Activated CD4-positive, alpha-beta memory T cell treated with anti-CD3 and anti-CD28 coated beads, Interleukin-2, amount 10 ng/mL, durations not matched to agents 7 days and 5 days (primary cell): ENCODE measurements around the gene MBD1. TPM values are rescaled to one million over a fixed set of nuclear protein-coding genes. Genes with fewer than 3 reads are reported as not detected.

Source experiments
- CTCF ChIA-PET: fragments of 350-600 bp; sonication (Branson Sonifier 250); formaldehyde crosslinking; loops from one replicate; lab custom pipeline; 2021; ENCODE audit warnings: antibody characterized with exemption, inconsistent platforms; lab: Charles Lee
- POLR2A ChIA-PET: fragments of 350-600 bp; sonication (Branson Sonifier 250); formaldehyde crosslinking; loops from one replicate; lab custom pipeline; 2021; ENCODE audit warnings: antibody characterized with exemption; lab: Charles Lee
- DNase-seq: peaks from one replicate; pipeline ENCODE4 v3.0.0-alpha.2; 2020
- H3K27ac Mint-ChIP-seq: one replicate; pipeline ENCODE4 v1.8.0; 2021; ENCODE audit warnings: mild to moderate bottlenecking, mixed read lengths
- H3K27me3 Mint-ChIP-seq: one replicate; pipeline ENCODE4 v1.8.0; 2021; ENCODE audit warnings: mixed read lengths
- H3K36me3 Mint-ChIP-seq: one replicate; pipeline ENCODE4 v1.8.0; 2021; ENCODE audit warnings: low read depth, mixed read lengths
- H3K4me1 Mint-ChIP-seq: one replicate; pipeline ENCODE4 v1.8.0; 2021; ENCODE audit warnings: mixed read lengths
- H3K4me3 Mint-ChIP-seq: one replicate; pipeline ENCODE4 v1.8.0; 2021; ENCODE audit warnings: mild to moderate bottlenecking, mixed read lengths
- H3K9me3 Mint-ChIP-seq: one replicate; pipeline ENCODE4 v1.8.0; 2021; ENCODE audit warnings: mixed read lengths
- total RNA-seq, 2 experiments: library from RNA; stranded (reverse); gene quantifications; one replicate each; pipeline ENCODE4 v1.2.3, GENCODE V29; 2021

The MBD1 gene
- total RNA-seq, 2 experiments from 2014 or later = 103 to 106 TPM

- Mint-ChIP-seq H3K27me3 (no peaks in the 10 kb centered on the region), H3K36me3 (peaks cover 80% of the 10 kb centered on the region), H3K9me3 (no peaks in the 10 kb centered on the region), H3K4me1 (peaks cover 60% of the 10 kb centered on the region), H3K27ac (peak overlapping the region; percentile 89), H3K4me3 (peak overlapping the region; percentile 88)
- ChIA-PET CTCF (interaction anchor here (1.3 kb wide), 1 partner anchor 12 kb away, joined by 8 read pairs; no protein-coding TSS in a partner anchor), POLR2A (no interaction called here)
- no peak for DNase-seq
Measured at GRCh38 chr18:50279752-50280151, 1.6 kb downstream of the MBD1 start.

- no peak for DNase-seq
- H3K4me3 Mint-ChIP-seq = no peak overlapping the region
- ChIA-PET CTCF (no interaction called here), POLR2A (no interaction called here)
- H3K4me1 Mint-ChIP-seq = peaks cover 42% of the 10 kb centered on the region
- H3K9me3 Mint-ChIP-seq = no peaks in the 10 kb centered on the region
- no peak overlapping the region for H3K27ac Mint-ChIP-seq
- H3K36me3 Mint-ChIP-seq = peaks cover 78% of the 10 kb centered on the region
- no peaks in the 10 kb centered on the region for H3K27me3 Mint-ChIP-seq
Measured at GRCh38 chr18:50277942-50278341, 3.4 kb downstream of the MBD1 start.

GRCh38 chr18:50276452-50276851 is 4.9 kb downstream of the MBD1 start:
- H3K4me1 Mint-ChIP-seq = peaks cover 30% of the 10 kb centered on the region
- no peaks in the 10 kb centered on the region for H3K27me3 Mint-ChIP-seq
- no peaks in the 10 kb centered on the region for H3K9me3 Mint-ChIP-seq
- H3K27ac Mint-ChIP-seq = no peak overlapping the region
- CTCF ChIA-PET = no interaction called here
- H3K4me3 Mint-ChIP-seq = no peak overlapping the region
- peaks cover 77% of the 10 kb centered on the region for H3K36me3 Mint-ChIP-seq
- POLR2A ChIA-PET = no interaction called here
- DNase-seq = no peak

- Mint-ChIP-seq H3K4me1 (peaks cover 24% of the 10 kb centered on the region), H3K27me3 (no peaks in the 10 kb centered on the region), H3K9me3 (no peaks in the 10 kb centered on the region), H3K27ac (no peak overlapping the region), H3K36me3 (peaks cover 74% of the 10 kb centered on the region), H3K4me3 (no peak overlapping the region)
- no peak for DNase-seq
- POLR2A ChIA-PET = no interaction called here
- CTCF ChIA-PET = no interaction called here
Measured at GRCh38 chr18:50275503-50276036, 5.8 kb downstream of the MBD1 start.

GRCh38 chr18:50274941-50275340 is 6.4 kb downstream of the MBD1 start:
- Mint-ChIP-seq H3K4me3 (no peak overlapping the region), H3K9me3 (no peaks in the 10 kb centered on the region), H3K27me3 (no peaks in the 10 kb centered on the region), H3K36me3 (peaks cover 73% of the 10 kb centered on the region), H3K4me1 (peaks cover 18% of the 10 kb centered on the region), H3K27ac (no peak overlapping the region)
- CTCF ChIA-PET = no interaction called here
- DNase-seq = no peak
- POLR2A ChIA-PET = no interaction called here

GRCh38 chr18:50274044-50274442 is 7.3 kb downstream of the MBD1 start:
- CTCF ChIA-PET = interaction anchor here (1.7 kb wide), 1 partner anchor 83 kb away, joined by 4 read pairs; no protein-coding TSS in a partner anchor
- H3K27ac Mint-ChIP-seq = no peak overlapping the region
- no peaks in the 10 kb centered on the region for H3K9me3 Mint-ChIP-seq
- H3K36me3 Mint-ChIP-seq = peaks cover 76% of the 10 kb centered on the region
- H3K4me3 Mint-ChIP-seq = no peak overlapping the region
- no peak for DNase-seq
- H3K4me1 Mint-ChIP-seq = peaks cover 11% of the 10 kb centered on the region
- H3K27me3 Mint-ChIP-seq = no peaks in the 10 kb centered on the region
- POLR2A ChIA-PET = no interaction called here

- DNase-seq = no peak
- POLR2A ChIA-PET = interaction anchor here (1.7 kb wide), 1 partner anchor 8 kb away, joined by 7 read pairs; the partner anchor contains the start of gene MBD1
- H3K36me3 Mint-ChIP-seq = peaks cover 76% of the 10 kb centered on the region
- no peak overlapping the region for H3K27ac Mint-ChIP-seq
- peaks cover 10% of the 10 kb centered on the region for H3K4me1 Mint-ChIP-seq
- H3K9me3 Mint-ChIP-seq = no peaks in the 10 kb centered on the region
- H3K4me3 Mint-ChIP-seq = no peak overlapping the region
- H3K27me3 Mint-ChIP-seq = no peaks in the 10 kb centered on the region
- CTCF ChIA-PET = interaction anchor here (1.7 kb wide), 1 partner anchor 84 kb away, joined by 4 read pairs; no protein-coding TSS in a partner anchor
Measured at GRCh38 chr18:50273203-50274043, 7.9 kb downstream of the MBD1 start.

GRCh38 chr18:50272568-50272967 is 8.8 kb downstream of the MBD1 start:
- Mint-ChIP-seq H3K36me3 (peaks cover 75% of the 10 kb centered on the region), H3K4me3 (no peak overlapping the region), H3K9me3 (no peaks in the 10 kb centered on the region), H3K27me3 (no peaks in the 10 kb centered on the region), H3K4me1 (peaks cover 13% of the 10 kb centered on the region), H3K27ac (no peak overlapping the region)
- DNase-seq = no peak
- POLR2A ChIA-PET = interaction anchor here (1.7 kb wide), 1 partner anchor 9 kb away, joined by 7 read pairs; the partner anchor contains the start of gene MBD1
- CTCF ChIA-PET = interaction anchor here (1.7 to 7.4 kb wide), 2 partner anchors 83 to 85 kb away, joined by 4 to 66 read pairs; no protein-coding TSS in a partner anchor

- Mint-ChIP-seq H3K4me1 (peaks cover 31% of the 10 kb centered on the region), H3K4me3 (peak overlapping the region; percentile 67), H3K9me3 (no peaks in the 10 kb centered on the region), H3K36me3 (peaks cover 43% of the 10 kb centered on the region), H3K27ac (peak overlapping the region; percentile 25), H3K27me3 (no peaks in the 10 kb centered on the region)
- ChIA-PET POLR2A (interaction anchor here (1.1 to 3.9 kb wide), 3 partner anchors 13 to 107 kb away, joined by 3 to 21 read pairs (median 3); partner anchors contain the start of genes MBD1 and SKA1), CTCF (interaction anchor here (0.6 to 7.4 kb wide), 10 partner anchors 11 to 654 kb away, joined by 3 to 66 read pairs (median 4); partner anchors contain the start of gene MBD1)
- DNase-seq = peak; percentile 79
Measured at GRCh38 chr18:50268022-50268747, 13.1 kb downstream of the MBD1 start.

- POLR2A ChIA-PET = interaction anchor here (0.8 to 1.7 kb wide), 3 partner anchors 15 to 90 kb away, joined by 3 to 22 read pairs (median 3); partner anchors contain the start of gene MBD1
- Mint-ChIP-seq H3K4me1 (peaks cover 31% of the 10 kb centered on the region), H3K36me3 (peaks cover 29% of the 10 kb centered on the region), H3K4me3 (peak within 1 kb of the TSS; percentile 76), H3K27me3 (no peaks in the 10 kb centered on the region), H3K9me3 (no peaks in the 10 kb centered on the region), H3K27ac (peak within 1 kb of the TSS; percentile 56)
- DNase-seq = peak; percentile 89
- CTCF ChIA-PET = interaction anchor here (0.7 to 7.4 kb wide), 6 partner anchors 10 to 110 kb away, joined by 3 to 66 read pairs (median 4); partner anchors contain the start of gene MBD1
Measured at GRCh38 chr18:50266248-50266704, 15.0 kb downstream of the MBD1 start, which contains the start of gene CFAP53. Gene CFAP53 (minus strand): TSS chr18:50266495. CDS start chr18:50266404, 91 bp downstream.

- DNase-seq = no peak
- Mint-ChIP-seq H3K36me3 (peaks cover 5% of the 10 kb centered on the region), H3K4me1 (peaks cover 22% of the 10 kb centered on the region), H3K9me3 (no peaks in the 10 kb centered on the region), H3K4me3 (no peak overlapping the region), H3K27ac (no peak overlapping the region), H3K27me3 (no peaks in the 10 kb centered on the region)
- CTCF ChIA-PET = interaction anchor here (1.1 kb wide), 1 partner anchor 94 kb away, joined by 3 read pairs; no protein-coding TSS in a partner anchor
- POLR2A ChIA-PET = interaction anchor here (1.0 kb wide), 1 partner anchor 18 kb away, joined by 4 read pairs; the partner anchor contains the start of gene MBD1
Measured at GRCh38 chr18:50262977-50263376, 18.3 kb downstream of the MBD1 start.

- Mint-ChIP-seq H3K4me3 (no peak overlapping the region), H3K36me3 (no peaks in the 10 kb centered on the region), H3K27ac (no peak overlapping the region), H3K4me1 (peaks cover 6% of the 10 kb centered on the region), H3K27me3 (peaks cover 7% of the 10 kb centered on the region), H3K9me3 (no peaks in the 10 kb centered on the region)
- no peak for DNase-seq
- CTCF ChIA-PET = no interaction called here
- POLR2A ChIA-PET = no interaction called here
Measured at GRCh38 chr18:50250935-50251334, 30.4 kb downstream of the MBD1 start.
